Gastrocnemius medialis (tissue), 4 donors: ENCODE measurements around the gene ABCC4.

Experiments
- POLR2A ChIP-seq, 2 donors: fragments of 450-650 bp; IDR thresholded peaks; one replicate each; pipeline ENCODE4 v1.6.1; 2017; ENCODE audit warnings: antibody characterized with exemption in 2 of 2, mild to moderate bottlenecking in 2 of 2, moderate library complexity in 2 of 2
- TF ChIP-seq, protein P1 (sequence below), 5 experiments: fragments of 450-650 bp in 3 of 5; fragments of 200-600 bp in 2 of 5; sonication (generic) in 2 of 5; IDR thresholded peaks in 4 of 5; conservative IDR thresholded peaks in 1 of 5; 1 replicate in 4 of 5; 2 replicates in 1 of 5; pipeline ENCODE4 v1.5.1; 2016 to 2019; ENCODE audit warnings: antibody characterized with exemption in 5 of 5, mild to moderate bottlenecking in 3 of 5, moderate library complexity in 3 of 5

DNA sequence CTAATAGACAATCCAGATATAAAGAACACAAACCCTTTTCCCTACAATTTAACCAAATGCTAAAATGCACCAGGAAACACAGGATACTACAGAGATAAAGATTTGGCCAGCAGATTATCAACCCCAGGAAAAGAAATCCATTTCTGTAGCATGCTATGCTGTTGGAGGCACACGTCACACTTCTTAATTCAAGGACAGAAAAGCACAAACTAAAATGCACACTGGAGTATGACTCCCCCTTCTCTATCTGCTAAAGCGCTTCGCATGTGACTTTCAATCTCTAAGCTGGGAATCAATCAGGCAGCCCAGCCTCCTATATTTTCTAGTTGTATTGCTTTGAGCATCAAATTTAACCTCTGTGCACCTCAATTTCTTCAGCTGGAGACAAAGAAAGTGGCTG is 22.2 kb downstream of the ABCC4 start:
- TF ChIP-seq, protein P1, sequence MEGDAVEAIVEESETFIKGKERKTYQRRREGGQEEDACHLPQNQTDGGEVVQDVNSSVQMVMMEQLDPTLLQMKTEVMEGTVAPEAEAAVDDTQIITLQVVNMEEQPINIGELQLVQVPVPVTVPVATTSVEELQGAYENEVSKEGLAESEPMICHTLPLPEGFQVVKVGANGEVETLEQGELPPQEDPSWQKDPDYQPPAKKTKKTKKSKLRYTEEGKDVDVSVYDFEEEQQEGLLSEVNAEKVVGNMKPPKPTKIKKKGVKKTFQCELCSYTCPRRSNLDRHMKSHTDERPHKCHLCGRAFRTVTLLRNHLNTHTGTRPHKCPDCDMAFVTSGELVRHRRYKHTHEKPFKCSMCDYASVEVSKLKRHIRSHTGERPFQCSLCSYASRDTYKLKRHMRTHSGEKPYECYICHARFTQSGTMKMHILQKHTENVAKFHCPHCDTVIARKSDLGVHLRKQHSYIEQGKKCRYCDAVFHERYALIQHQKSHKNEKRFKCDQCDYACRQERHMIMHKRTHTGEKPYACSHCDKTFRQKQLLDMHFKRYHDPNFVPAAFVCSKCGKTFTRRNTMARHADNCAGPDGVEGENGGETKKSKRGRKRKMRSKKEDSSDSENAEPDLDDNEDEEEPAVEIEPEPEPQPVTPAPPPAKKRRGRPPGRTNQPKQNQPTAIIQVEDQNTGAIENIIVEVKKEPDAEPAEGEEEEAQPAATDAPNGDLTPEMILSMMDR (IDR thresholded peaks at IDR 0.05 in 4 of 5, conservative IDR thresholded peaks at IDR 0.05 in 1 of 5) = no peak
- no peak for TF ChIP-seq POLR2A (IDR thresholded peaks at IDR 0.05)
